Stimulated activated CD4-positive, alpha-beta T cell treated with anti-CD3 and anti-CD28 coated beads, Interleukin-2, amount 100 ng/mL, for 4 hours (primary cell): ENCODE results near the gene LCOR.

Source experiments
- DNase-seq: peaks from one replicate; pipeline ENCODE4 v3.0.0-alpha.2; 2020; ENCODE audit warnings: low read depth

Gene LCOR

DNA sequence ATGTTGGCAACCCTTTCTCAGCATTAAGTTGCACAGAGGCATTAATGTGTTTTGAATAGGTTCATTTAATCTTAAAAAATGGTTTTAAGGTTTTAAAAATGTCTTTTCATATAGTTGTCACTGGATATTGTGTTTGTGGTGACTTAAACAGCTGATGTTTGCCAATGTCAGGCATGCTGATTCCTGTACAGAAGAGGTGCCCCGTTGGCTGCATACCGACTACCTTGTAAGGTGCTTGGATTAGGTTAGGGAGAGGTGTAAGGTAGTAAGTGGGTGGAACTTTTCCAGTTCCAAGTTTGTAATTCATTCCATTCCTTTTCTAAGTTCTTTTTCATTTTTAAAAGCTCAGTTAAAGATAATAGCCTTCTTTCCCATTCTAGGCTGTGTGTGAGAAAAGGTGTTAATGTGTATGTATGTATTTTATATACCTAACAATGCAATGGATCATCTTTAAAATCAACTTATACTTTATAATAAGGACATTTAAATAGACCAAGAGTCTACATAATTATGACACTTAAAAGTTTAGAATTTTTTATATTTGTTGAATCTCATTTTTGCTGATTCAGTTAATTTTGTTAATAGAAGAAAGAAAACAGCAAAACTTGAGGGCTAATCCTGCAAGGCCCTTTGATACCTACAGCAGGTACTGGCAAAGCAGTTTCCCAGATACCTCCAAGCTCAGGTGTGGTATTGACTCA is 155.2 kb downstream of the LCOR start:
- DNase-seq: no peak

DNA sequence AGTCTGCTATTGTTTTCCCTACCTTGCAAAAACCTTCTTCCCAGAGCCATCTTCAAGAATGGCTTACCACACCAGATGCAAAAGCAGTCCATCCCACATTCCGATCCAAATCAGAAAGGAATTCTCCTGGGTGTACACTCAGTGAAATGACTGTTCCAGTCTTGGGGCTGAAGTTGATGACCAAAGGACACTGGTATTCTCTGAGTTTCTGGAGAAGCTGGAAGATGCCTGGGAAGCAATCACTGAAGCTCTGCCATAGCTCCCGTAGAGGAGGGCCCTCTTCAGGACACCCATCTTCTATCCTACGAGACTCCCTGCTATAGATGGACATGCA is 155.7 kb downstream of the LCOR start:
- DNase-seq: no peak

DNA sequence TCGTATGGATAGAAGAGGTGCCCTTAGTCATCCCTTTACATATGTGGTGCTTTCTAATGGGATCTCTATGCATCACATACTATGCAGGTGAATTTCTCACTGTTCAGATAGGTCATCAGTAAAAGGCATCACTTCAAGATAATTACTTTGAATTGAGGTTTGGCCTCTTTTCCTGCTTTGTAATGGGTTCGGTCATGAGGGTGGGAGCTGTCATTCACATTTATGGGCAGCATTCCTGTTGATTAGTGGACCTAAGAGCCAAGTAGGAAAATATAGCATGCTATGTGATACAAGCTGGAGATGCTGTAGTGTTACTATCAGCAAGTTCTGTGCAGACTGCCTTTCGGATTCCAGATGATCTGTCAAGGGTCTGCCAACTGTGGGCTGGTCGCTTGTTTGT is 156.3 kb downstream of the LCOR start:
- no peak for DNase-seq

DNA sequence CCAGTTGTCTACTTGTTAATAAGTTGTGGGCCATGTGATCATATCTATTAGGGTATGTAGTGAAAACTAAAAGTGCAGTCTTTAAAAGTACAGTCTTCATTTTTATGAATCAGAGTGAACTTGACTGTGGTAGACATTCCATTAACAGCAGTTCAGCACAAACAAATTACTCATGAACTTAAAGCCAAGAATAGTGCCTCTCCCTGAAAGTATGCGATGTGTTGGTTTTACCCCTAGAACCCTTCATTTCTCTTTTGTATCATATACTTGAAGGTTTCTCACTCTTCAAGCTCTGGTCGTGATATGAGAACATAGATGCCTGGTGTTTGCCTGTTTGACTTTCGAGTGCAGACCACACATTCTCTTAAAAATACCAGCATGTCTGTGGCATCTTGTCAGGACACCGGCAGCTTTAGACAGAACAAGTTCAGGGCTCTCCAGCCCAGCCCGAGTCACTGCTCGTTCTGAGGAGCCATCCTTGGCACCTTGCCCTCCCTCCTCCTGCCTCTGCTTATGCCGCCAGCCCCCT is 159.3 kb downstream of the LCOR start:
- DNase-seq: no peak

DNA sequence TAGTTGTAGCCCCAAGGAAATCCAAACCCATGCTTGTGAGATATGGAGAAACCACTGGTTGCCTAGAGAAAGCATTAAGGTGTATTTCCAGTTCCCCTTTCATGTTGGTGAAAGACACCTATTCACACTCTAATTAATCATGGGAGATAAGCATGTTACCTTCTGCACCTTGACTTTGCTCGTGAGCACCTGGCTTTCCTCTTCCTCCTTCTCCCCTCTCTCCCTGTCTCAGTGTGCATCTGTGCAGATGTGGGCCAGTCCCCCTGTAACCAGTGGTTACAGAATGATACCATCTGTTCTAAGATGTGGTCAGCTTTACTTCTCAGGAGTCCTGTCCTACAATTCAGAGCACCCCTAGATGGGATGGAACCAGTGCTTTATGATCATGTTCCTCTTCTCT is 160.6 kb downstream of the LCOR start:
- no peak for DNase-seq

DNA sequence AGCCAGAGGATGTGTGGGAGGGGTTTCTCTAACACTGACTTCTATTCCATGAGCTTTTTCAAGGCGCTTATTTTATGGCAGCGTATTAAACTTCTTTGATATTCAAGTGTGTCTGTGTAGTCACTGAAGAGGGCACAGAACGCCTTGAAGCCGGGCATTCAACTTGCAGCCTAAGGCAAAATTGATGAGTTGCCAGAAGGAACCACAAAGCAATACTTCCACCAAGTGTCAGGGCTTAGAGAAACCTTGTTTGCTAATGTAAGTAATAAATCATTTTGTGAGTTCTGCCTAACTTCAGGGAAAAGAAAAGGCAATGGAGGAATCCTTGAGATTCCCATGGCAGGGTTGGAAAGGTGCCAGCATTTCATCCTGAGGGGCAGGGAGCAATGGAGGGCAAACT is 163.8 kb downstream of the LCOR start:
- DNase-seq: no peak

DNA sequence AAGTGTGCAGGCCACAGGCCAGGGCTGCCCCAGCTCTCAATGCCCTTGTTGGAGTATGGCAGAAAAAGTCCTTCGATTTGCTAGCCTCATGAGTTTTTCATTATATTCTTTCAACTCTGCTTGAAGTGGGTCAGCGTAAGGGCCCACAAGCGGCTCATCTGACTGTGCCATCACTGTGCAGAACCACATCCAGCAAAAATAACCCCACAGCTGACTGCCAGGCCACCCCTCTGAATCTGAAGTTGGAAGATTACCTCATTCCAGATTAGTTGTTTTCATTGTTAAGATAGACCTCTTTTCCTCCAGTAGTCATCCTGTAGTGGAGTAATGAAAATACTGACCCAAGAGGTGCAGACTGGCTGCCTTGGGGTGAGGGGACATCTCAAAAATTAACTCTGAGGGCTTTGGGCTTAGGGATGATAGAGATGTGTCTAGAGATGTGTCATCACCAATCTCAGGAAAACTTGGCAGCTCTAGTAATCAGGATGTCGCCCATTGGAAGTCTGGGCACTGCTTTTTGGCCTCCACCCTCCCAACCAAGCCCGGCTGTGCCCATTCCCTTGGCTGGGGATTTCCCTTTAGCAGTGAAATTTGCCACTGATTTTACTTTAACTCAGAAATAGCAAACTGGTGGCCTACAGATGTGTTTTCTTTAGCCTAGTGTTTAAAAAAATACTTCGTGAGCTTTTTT is 164.3 kb downstream of the LCOR start:
- no peak for DNase-seq

DNA sequence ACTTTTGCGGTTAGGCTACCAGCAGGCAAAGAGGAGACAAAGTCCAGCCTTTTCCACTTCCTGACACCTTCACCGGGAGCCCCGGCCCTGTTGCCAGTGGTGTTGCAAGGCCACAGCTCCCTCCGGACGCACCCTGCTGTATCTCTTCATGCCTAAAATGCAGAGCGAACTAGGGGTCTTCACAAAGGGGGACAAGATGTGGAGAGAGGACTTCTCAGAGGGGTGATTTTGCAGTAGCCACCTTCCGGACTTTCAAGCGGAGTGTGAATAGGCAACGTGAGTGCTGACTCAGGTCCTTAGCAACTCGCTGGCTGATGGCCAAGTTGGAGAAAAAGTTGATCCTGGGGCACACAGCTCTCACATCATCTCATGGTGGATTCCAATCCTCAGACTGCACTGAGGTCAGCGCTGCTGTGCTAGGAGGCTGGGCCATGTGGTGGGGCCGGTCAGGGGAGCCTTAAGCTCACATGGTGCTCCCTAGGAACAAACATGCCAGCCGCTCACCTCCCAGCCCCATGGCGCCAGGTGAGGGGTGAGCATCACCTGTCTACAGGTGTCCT is 166.3 kb downstream of the LCOR start:
- no peak for DNase-seq

DNA sequence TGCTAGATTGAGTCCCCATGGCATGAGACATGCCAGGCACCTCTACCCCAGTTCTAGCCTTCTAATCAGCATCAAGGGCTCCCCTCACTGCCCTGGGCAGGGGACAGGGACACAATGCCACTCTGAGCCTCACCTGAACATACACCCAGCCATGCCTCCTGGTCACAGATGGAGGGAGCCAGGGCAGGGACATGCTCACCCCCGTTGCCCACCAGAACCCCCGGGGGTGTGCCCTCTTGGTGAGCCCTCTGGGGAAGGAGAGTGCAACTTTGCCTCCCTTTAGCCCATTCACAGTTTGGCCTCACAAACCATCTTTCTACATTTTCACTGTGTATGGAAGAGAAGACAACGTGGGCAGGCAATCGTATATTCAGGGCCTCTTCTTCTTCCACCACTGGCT is 167.2 kb downstream of the LCOR start:
- no peak for DNase-seq

DNA sequence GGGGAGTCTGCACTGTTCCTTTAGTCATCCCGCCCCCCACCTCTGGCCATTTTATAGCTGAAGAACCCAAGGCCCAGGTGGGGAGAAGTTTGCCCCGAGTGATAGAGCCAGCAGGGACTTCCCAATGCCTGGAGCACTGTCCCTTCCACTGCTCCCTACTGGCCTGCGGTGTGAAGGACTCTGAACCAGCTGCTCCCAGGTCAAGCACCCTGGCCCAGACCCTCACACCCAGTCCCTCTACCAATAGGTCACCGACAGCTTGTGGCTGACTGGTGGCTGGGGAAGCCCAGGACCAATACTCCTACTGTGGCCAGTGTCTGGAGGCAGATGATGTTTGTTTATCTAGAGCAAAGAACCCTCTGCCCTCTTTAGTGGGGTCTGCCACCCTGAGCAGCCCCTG is 167.9 kb downstream of the LCOR start:
- DNase-seq: no peak

DNA sequence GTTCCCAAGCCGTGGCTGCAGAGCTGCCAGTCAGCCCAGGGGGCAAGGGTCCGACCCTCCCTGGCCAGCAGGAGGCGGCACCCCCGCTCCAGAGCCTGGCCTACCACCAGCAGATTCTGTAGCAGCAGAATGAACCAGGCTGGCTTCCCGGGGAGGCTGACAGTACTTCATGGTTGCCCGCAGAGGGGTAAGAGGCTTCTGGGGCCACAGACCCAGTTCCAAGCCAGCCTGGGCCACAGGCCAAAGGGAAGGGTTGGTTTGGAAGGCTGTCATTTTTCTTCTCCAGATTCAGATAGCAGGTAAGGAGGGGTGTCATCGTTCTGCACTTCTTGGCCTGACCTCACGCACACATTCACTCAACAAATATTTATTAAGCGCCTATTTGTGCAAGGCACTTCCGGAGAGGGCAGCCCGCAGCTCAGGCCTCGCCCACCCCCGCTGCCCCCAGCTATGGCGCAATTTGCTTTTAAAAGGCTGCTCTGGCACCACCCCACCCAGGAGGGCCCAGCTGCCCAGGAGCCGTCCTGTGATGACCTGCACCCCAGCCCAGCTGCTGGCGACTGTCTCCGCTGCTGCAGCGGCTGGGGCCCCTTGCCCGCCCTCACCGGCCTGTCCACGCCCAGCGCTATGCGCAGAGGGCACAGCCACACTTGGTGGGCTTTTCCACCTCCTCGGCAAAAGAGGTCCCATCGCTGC is 168.5 kb downstream of the LCOR start:
- DNase-seq: no peak

DNA sequence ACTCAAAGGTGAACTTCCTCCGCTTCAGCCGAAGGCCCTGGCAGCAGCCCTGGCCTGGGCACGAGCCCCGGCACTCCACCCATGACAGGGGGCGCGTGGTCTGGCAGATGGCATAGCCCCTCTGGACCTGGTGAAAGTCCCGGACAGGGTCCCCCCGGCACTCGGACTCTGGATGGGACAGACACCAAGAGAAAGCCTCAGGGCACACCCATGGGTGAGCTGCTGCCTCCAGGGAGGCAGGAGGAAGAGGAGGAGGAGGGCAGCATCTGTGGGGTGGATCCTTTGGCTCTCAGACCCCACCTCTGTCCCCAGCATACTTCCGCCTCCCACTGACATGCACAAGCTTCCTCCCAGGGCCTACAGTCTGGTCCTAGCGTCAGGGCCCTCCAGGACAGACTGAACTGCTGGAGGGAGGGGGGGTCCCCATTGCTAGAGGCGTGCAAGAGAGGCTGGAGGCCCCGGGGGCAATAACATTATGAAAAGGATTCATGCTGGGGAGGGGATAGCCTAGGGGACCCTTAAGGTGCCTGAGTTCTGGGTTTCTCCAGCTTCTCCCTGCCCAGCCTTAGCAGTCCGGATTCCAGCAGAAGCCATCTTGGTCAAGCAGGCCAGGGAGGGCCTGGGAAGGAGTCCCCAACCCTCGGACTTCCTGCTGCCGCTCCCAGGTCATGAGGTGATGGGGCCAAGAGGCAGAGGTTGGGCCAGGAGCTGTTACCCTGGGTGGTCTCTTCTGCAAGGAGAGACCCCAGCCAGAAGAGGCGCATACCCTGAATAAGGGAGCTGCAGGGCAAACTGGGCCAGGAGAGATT is 169.3 kb downstream of the LCOR start:
- DNase-seq: no peak

DNA sequence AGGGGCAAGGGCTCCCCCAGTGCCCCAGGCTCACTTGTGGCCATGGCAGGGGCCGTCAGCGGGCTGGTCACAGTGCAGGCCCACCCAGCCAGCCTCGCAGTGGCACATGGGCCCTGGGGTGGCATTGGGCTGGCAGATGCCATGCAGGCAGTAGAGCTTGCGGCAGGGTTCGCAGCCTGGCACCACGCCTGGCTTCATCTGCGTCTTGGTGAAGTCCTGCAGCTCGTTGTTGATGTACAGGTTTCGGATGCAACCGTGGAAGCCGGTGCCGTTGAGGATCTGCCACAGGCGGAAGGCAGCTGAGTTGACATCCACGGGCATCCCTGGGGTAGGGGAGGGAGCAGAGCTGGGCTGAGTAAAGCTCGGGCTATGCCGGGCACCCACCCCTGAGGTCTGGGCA is 170.6 kb downstream of the LCOR start:
- no peak for DNase-seq

DNA sequence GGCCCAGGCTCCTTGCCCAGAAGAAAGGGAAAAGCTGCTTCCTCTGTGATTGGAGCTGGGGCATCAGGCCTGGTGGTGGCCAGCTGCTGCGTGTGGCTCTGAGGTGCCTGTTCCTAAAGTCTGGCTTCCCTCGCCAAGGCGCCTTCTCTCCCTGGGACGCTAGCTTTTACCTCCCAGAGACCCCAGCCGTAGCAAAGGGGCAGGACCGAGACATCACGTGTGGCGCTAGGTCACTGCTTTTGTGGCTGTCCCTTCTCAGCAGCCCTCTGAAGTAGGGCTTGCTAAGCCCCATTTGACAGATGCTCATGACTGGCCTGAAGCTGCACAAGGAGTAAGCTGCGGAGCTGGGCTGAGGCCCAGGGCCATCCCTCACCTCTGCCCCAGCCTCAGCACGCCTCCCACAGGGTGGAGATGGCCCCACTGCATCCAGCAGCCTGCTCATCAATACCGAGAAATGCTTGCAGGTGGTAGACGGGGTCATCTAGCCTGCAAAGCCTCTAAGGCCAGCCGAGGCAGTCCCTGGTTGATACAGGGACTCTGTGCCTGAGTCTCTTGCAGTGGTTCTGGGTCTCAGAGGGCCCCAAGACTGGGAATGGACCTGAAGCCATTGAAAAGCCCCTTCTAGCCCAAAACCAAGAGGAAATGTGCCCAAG is 171.2 kb downstream of the LCOR start:
- no peak for DNase-seq

DNA sequence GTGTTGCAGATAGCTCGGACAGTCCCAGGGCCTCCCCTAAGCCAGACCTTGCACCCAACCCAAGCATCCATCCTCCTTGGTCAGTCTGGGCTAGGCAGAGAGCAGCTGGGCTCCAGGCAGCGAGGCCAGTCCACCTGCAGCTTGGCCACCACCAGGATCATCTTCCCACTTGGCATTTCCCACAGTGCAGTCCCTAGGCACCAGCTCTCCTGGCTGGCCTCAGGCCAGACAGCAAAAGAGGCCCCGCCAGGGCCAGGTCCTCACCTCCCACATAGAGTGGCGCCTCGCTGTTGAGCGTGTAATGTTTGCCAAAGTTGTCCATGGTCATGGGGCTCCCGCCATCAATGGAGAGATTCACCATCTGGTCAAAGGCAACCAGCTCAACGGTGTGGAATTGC is 171.7 kb downstream of the LCOR start:
- DNase-seq: no peak

DNA sequence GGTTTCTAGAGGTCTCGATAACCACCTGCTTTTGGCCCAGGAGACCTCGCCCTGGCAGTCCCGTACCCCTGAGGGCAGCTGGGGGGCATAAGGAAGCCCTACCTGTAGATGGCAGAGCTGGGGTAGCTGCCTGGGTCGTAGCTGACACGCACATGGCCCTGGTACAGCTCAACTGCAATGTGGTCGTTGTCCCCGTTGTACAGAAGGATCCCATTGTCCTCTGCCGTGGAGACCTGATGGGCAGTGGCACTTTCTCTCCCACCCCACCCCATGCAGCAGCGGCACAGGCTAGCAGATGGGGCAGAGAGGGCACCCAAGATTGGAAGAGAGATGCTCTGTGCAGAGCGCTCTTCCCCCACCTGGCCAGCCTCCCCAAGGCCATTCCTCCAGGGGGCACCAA is 172.5 kb downstream of the LCOR start:
- DNase-seq: no peak

DNA sequence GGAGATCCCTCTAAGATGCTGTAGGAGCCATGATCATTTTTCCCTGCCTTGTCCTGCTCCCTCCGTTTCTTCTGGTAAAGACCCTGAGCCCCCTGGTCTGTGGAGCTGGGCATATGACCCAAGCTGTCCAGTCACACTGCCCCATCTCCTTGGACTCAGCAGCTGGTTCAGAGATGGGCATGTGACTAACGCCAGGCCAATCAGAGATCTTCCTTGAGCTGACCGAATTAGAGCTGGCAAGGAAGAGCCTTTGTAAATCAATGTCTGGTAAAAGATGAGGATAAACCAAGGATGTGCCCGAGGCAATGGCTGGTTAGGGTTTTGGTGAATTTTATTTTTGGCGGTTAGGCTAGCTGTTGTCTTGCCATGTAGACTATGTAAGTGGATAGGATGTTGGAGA is 173.3 kb downstream of the LCOR start:
- no peak for DNase-seq

DNA sequence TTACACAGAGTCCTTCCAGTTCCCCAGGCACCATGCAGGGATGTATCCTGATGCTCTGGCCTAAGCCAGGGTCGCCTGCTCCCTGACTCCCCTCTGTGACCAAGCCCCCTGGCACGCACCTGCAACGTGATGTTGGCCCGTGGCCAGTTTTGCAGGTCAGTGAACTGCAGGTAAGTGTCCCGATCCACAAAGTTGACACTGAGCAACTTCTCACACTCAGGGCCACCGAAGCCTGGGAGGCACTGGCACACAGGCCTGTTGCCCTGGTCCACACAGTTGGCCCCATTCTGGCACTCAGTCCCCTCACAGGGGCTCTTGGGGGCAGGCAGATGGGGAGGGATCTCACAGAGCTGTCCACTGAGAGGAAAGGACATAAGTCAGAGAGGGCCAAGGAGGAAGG is 174.3 kb downstream of the LCOR start:
- DNase-seq: no peak

DNA sequence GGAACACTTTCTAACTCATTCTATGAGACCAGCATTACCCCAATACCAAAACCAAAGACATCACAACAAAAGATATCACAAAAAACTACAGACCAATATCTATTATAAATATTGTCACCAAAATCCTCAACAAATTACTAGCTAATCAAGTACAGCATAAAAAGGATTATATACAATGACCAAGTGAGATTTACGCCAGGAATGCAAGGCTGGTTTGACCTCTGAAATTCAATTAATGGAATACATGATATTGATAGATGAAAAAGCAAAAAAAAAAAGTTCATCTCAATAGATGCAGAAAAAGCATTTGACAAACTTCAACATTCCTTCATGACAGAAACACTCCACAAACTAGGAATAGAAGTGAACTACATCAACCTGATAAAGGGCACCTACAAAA is 175.3 kb downstream of the LCOR start:
- no peak for DNase-seq

DNA sequence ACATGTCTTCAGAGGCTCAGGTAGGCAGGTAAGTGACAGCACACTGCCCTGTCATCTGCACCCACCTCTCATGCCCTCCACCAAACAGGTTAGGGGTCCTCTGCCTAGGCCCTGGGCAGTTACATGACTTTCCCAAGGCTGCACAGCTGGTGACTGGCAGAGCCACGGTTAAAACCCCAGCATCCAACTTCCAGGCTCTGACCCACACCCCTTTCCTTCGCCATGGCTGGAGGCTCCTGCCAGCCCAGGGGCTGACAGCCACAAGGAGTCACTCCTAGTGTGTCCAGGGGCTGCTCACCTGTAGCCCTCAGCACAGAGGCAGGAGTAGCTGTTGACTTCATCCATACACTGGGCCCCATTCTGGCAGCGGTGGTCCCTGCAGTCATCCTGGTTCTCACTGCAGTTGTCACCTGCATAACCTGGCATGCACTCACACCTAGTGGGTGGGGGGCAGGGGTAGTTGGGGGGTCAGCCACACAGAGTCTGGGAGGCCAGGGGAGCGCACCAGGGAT is 178.7 kb downstream of the LCOR start:
- no peak for DNase-seq

DNA sequence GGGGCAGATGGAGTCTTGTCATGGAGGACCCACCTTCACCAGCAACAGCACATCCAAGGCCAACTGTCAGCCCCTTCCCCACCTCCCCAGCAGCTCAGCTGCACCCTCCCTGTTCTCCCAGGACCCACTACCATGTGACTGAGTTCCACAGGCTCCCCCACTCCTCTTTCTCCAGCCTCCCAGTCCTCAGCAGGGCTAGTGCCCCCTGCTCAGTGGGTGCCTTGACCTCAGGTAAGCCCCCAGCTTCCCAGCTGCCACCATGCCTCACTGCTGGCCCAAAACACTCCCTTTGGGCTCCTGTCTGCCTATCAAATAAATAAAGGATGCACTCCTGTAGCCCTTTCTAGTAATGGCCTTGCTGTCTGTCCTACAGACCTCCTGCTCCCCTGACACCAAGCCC is 179.3 kb downstream of the LCOR start:
- DNase-seq: no peak
